A549 (cell line): ENCODE measurements around the gene LGALS1. TPM values are rescaled to one million over a fixed set of nuclear protein-coding genes. Genes with fewer than 3 reads are reported as not detected.

Experiments used
- ATAC-seq, 2 experiments: fragments of 200-7000 bp in 1 of 2; fragments of >200 bp in 1 of 2; cut with Nextera tagmentation in 1 of 2; cut with Tn5 transposase in 1 of 2; 3 replicates each; pipeline versions ENCODE4 v1.8.0 to v1.9.1; 2018 to 2020; ENCODE audit warnings: mild to moderate bottlenecking in 1 of 2, moderate library complexity in 1 of 2
- CTCF ChIA-PET: fragments of 300-600 bp; sonication (Branson Sonifier 250); formaldehyde crosslinking; extraction: SDS; loops from one replicate; lab custom pipeline; 2021; ENCODE audit warnings: antibody characterized with exemption, inconsistent platforms; lab: Yijun Ruan, JAX
- POLR2A ChIA-PET: fragments of 350-600 bp; formaldehyde crosslinking; extraction: SDS; loops from one replicate; lab custom pipeline; 2021; ENCODE audit warnings: antibody characterized with exemption, inconsistent platforms; lab: Yijun Ruan, JAX
- DNase-seq, 2 experiments: peaks; one replicate each; pipeline versions ENCODE4 v3.0.0 to v3.0.0-alpha.2; 2011 to 2016; ENCODE audit warnings: low read depth in 1 of 2, low spot score in 1 of 2
- FAIRE-seq: peaks from 2 replicates; lab custom pipeline; 2011; peaks lifted over from hg19 to GRCh38; lab: Jason Lieb, UNC
- H3K27ac ChIP-seq, 2 experiments: fragments of >200 bp; sonication (Bioruptor Twin); formaldehyde crosslinking; 3 replicates each; pipeline ENCODE4 v1.5.1; 2016 to 2017
- H3K4me1 ChIP-seq: fragments of >200 bp; sonication (Bioruptor Twin); formaldehyde crosslinking; 3 replicates; pipeline ENCODE4 v1.6.1; 2016
- H3K4me2 ChIP-seq: fragments of >200 bp; sonication (Bioruptor Twin); formaldehyde crosslinking; 3 replicates; pipeline ENCODE4 v1.6.1; 2016
- H3K4me3 ChIP-seq: fragments of >200 bp; sonication (Bioruptor Twin); formaldehyde crosslinking; 3 replicates; pipeline ENCODE4 v1.5.1; 2016
- H3K9me3 ChIP-seq: fragments of >200 bp; sonication (Bioruptor Twin); formaldehyde crosslinking; 3 replicates; pipeline ENCODE4 v1.6.1; 2016
- BHLHE40 ChIP-seq: IDR thresholded peaks from 2 replicates; pipeline ENCODE4 v1.6.1; 2012; ENCODE audit warnings: low read depth, low read length, inconsistent platforms
- CBX8 ChIP-seq: fragments of 200-600 bp; sonication (generic); IDR thresholded peaks from 2 replicates; pipeline ENCODE4 v1.6.1; 2016
- CEBPB ChIP-seq, 2 experiments: fragments of >200 bp in 1 of 2; sonication (Bioruptor Twin) in 1 of 2; formaldehyde crosslinking in 1 of 2; IDR thresholded peaks; 2 replicates each; pipeline ENCODE4 v1.6.1; 2012 to 2016
- CHD2 ChIP-seq: fragments of 150-350 bp; IDR thresholded peaks from 2 replicates; pipeline ENCODE4 v1.6.1; 2014; ENCODE audit warnings: low read length; ENCODE audit not compliant: partially characterized antibody
- CHD4 ChIP-seq: fragments of 200-600 bp; sonication (generic); IDR thresholded peaks from 2 replicates; pipeline ENCODE4 v1.6.1; 2016; ENCODE audit warnings: antibody characterized with exemption, mild to moderate bottlenecking, borderline replicate concordance
- EHF ChIP-seq: fragments of 250-450 bp; sonication (Bioruptor Pico); IDR thresholded peaks from 2 replicates; pipeline ENCODE4 v1.5.0; 2020; ENCODE audit warnings: mild to moderate bottlenecking
- EHMT2 ChIP-seq: fragments of 200-600 bp; sonication (generic); IDR thresholded peaks from 2 replicates; pipeline ENCODE4 v1.6.1; 2016; ENCODE audit warnings: antibody characterized with exemption, low read depth, mild to moderate bottlenecking, moderate library complexity
- ELK1 ChIP-seq: fragments of 150-350 bp; IDR thresholded peaks from 2 replicates; pipeline ENCODE4 v1.6.1; 2014; ENCODE audit warnings: low read depth, mild to moderate bottlenecking, low read length
- FOSB ChIP-seq: fragments of 250-450 bp; sonication (Bioruptor Pico); IDR thresholded peaks from 2 replicates; pipeline ENCODE4 v1.5.0; 2020; ENCODE audit warnings: mild to moderate bottlenecking, moderate library complexity
- FOSL2 ChIP-seq, 2 experiments: fragments of 450-650 bp in 1 of 2; fragments of >200 bp in 1 of 2; sonication (Bioruptor Twin) in 1 of 2; formaldehyde crosslinking; IDR thresholded peaks; 2 replicates each; pipeline versions ENCODE4 v1.5.0 to v1.6.1; 2016 to 2020; ENCODE audit warnings: mild to moderate bottlenecking in 1 of 2, moderate library complexity in 1 of 2
- HDAC2 ChIP-seq: fragments of 200-600 bp; sonication (generic); IDR thresholded peaks from 2 replicates; pipeline ENCODE4 v1.6.1; 2016
- HOXA7 ChIP-seq: fragments of 250-450 bp; sonication (Bioruptor Pico); IDR thresholded peaks from 2 replicates; pipeline ENCODE4 v1.5.0; 2020; ENCODE audit warnings: mild to moderate bottlenecking, moderate library complexity
- HOXB5 ChIP-seq: fragments of 250-450 bp; sonication (Bioruptor Pico); IDR thresholded peaks from 2 replicates; pipeline ENCODE4 v1.5.0; 2020; ENCODE audit warnings: mild to moderate bottlenecking, moderate library complexity
- MAFK ChIP-seq: fragments of 450-650 bp; IDR thresholded peaks from 2 replicates; pipeline ENCODE4 v1.6.1; 2014; ENCODE audit not compliant: partially characterized antibody
- MAZ ChIP-seq: fragments of 150-350 bp; IDR thresholded peaks from 2 replicates; pipeline ENCODE4 v1.6.1; 2014; ENCODE audit warnings: antibody characterized with exemption, low read depth, low read length, borderline replicate concordance
- NFE2L2 ChIP-seq: fragments of 150-350 bp; conservative IDR thresholded peaks from 2 replicates; pipeline ENCODE4 v1.6.1; 2014; ENCODE audit warnings: low read length
- NR3C1 ChIP-seq: fragments of >200 bp; sonication (Bioruptor Twin); formaldehyde crosslinking; IDR thresholded peaks from 3 replicates; pipeline ENCODE4 v1.6.1; 2017
- POLR2A ChIP-seq: IDR thresholded peaks from 2 replicates; pipeline ENCODE4 v1.6.1; 2012; ENCODE audit warnings: mild to moderate bottlenecking, low read length
- POLR2AphosphoS2 ChIP-seq: conservative IDR thresholded peaks from 2 replicates; pipeline ENCODE4 v1.6.1; 2012; ENCODE audit warnings: low read length, improper control_type of control experiment, inconsistent platforms
- RCOR1 ChIP-seq: fragments of 150-350 bp; IDR thresholded peaks from 2 replicates; pipeline ENCODE4 v1.6.1; 2014; ENCODE audit warnings: antibody characterized with exemption, low read length, low read depth
- REST ChIP-seq: fragments of 200-600 bp; sonication (generic); IDR thresholded peaks from 2 replicates; pipeline ENCODE4 v1.6.1; 2016; ENCODE audit warnings: antibody characterized with exemption, mild to moderate bottlenecking, moderate library complexity
- RNF2 ChIP-seq: fragments of 200-600 bp; sonication (generic); IDR thresholded peaks from 2 replicates; pipeline ENCODE4 v1.6.1; 2016; ENCODE audit warnings: low read depth, mild to moderate bottlenecking, antibody characterized with exemption, moderate library complexity, borderline replicate concordance
- SMC3 ChIP-seq: fragments of >200 bp; sonication (Bioruptor Twin); formaldehyde crosslinking; IDR thresholded peaks from 3 replicates; pipeline ENCODE4 v1.6.1; 2018; ENCODE audit warnings: inconsistent platforms
- USF2 ChIP-seq: fragments of 450-650 bp; IDR thresholded peaks from 2 replicates; pipeline ENCODE4 v1.6.1; 2014; ENCODE audit warnings: antibody characterized with exemption
- ZNF302 ChIP-seq: fragments of 250-450 bp; sonication (Bioruptor Pico); IDR thresholded peaks from 2 replicates; pipeline ENCODE4 v1.9.0; 2021; ENCODE audit warnings: inconsistent platforms, mild to moderate bottlenecking, moderate library complexity
- ZSCAN20 ChIP-seq: fragments of 250-450 bp; sonication (Bioruptor Pico); IDR thresholded peaks from 2 replicates; pipeline ENCODE4 v1.8.0; 2022; ENCODE audit warnings: mild to moderate bottlenecking, moderate library complexity
- WGBS: methylation state at CpG from one replicate; pipeline ENCODE4 v1.1.6; 2017; ENCODE audit errors: missing lambda C conversion rate; 5-methylcytosine and 5-hydroxymethylcytosine counted together
- polyA plus RNA-seq, 4 experiments: library from polyadenylated mRNA; depleted of rRNA in 3 of 4; stranded (reverse); fragments of >200 nt; fragmentation: RNase III in 1 of 4; extraction: RNeasy Plus Mini Kit Qiagen cat#74134 plus additional on column Dnase treatment in 1 of 4; gene quantifications; 2 replicates in 3 of 4; 3 replicates in 1 of 4; pipeline ENCODE4 v1.2.3, GENCODE V29; 2011 to 2017
- TF ChIP-seq, protein P1 (sequence below): fragments of >200 bp; sonication (Bioruptor Twin); formaldehyde crosslinking; IDR thresholded peaks from 3 replicates; pipeline ENCODE4 v1.6.1; 2016

The LGALS1 gene
- polyA plus RNA-seq, 2 of the 4 experiments (the other 2 are of a cell fraction), result 584 to 1,477 TPM

- no peak for FAIRE-seq
- ChIA-PET CTCF (interaction anchor here (15.2 kb wide), 1 partner anchor 35 kb away, joined by 152 read pairs; no protein-coding TSS in a partner anchor), POLR2A (no interaction called here)
- Histone ChIP-seq H3K4me1 (peaks cover 33% of the 10 kb centered on the region), H3K4me3 (no peak overlapping the region), H3K9me3 (no peaks in the 10 kb centered on the region), H3K4me2 (no peak overlapping the region; the same call in 2 of the 3 replicates), H3K27ac (peak overlapping the region in 1 of 2 experiments; percentile 97; a peak in 2 of 6 replicates)
- TF ChIP-seq NFE2L2 (no peak), EHMT2 (no peak), HOXA7 (CRISPR knock-in tag) (no peak), MAZ (no peak), HDAC2 (no peak), MAFK (no peak), HOXB5 (CRISPR knock-in tag) (no peak), BHLHE40 (no peak), RCOR1 (no peak)
- TF ChIP-seq, protein P1, sequence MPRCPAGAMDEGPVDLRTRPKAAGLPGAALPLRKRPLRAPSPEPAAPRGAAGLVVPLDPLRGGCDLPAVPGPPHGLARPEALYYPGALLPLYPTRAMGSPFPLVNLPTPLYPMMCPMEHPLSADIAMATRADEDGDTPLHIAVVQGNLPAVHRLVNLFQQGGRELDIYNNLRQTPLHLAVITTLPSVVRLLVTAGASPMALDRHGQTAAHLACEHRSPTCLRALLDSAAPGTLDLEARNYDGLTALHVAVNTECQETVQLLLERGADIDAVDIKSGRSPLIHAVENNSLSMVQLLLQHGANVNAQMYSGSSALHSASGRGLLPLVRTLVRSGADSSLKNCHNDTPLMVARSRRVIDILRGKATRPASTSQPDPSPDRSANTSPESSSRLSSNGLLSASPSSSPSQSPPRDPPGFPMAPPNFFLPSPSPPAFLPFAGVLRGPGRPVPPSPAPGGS, result no peak
- no peak for ATAC-seq
- DNase-seq, result no peak
- 82% methylated on average over 18 of the region's 18 CpGs for WGBS
Measured at GRCh38 chr22:37678372-37678771, 2.9 kb downstream of the LGALS1 start.

- CTCF ChIA-PET, result interaction anchor here (0.9 to 15.2 kb wide), 2 partner anchors 36 to 155 kb away, joined by 3 to 152 read pairs; no protein-coding TSS in a partner anchor
- POLR2A ChIA-PET, result no interaction called here
- Histone ChIP-seq H3K9me3 (no peaks in the 10 kb centered on the region), H3K4me1 (peaks cover 31% of the 10 kb centered on the region), H3K4me3 (no peak overlapping the region), H3K27ac (no peak overlapping the region), H3K4me2 (no peak overlapping the region)
- WGBS, result 92% methylated on average over 8 of the region's 8 CpGs
- no peak for ATAC-seq
- no peak for FAIRE-seq
- TF ChIP-seq EHF (CRISPR knock-in tag) (no peak), CBX8 (no peak), REST (no peak), ZNF302 (CRISPR knock-in tag) (no peak), CHD2 (no peak), NFE2L2 (no peak), ELK1 (no peak), MAFK (no peak), HOXA7 (CRISPR knock-in tag) (no peak), RNF2 (no peak), CEBPB (IDR thresholded peaks at IDR 0.05) (no peak), USF2 (no peak), POLR2AphosphoS2 (no peak), ZSCAN20 (CRISPR knock-in tag) (no peak), CHD4 (no peak), SMC3 (no peak), FOSB (no peak), FOSL2 (IDR thresholded peaks at IDR 0.05) (no peak), FOSL2 (CRISPR knock-in tag; IDR thresholded peaks at IDR 0.05) (no peak), POLR2A (no peak), NR3C1 (no peak)
- DNase-seq, result no peak
Measured at GRCh38 chr22:37679670-37680069, 4.2 kb downstream of the LGALS1 start.
